NB4 (cell line): ENCODE measurements around the gene FILIP1L.

Experiments
- CTCF ChIP-seq: IDR thresholded peaks from one replicate; pipeline ENCODE4 v1.5.1; 2012; ENCODE audit warnings: low read depth, low read length
- MAX ChIP-seq: IDR thresholded peaks from 2 replicates; pipeline ENCODE4 v1.6.1; 2011; ENCODE audit warnings: low read depth, low read length
- POLR2A ChIP-seq: IDR thresholded peaks from 2 replicates; pipeline ENCODE4 v1.6.1; 2011; ENCODE audit warnings: mild to moderate bottlenecking; ENCODE audit not compliant: insufficient read length; ENCODE audit errors: extremely low read depth

GRCh38 chr3:100019719-100020118, 94.6 kb downstream of the FILIP1L start:
- TF ChIP-seq POLR2A (no peak), CTCF (no peak), MAX (no peak)
